Measurements from ENCODE around the gene ITSN2. TPM values are rescaled to one million over a fixed set of nuclear protein-coding genes. Genes with fewer than 3 reads are reported as not detected.

The ITSN2 gene
- total RNA-seq, 1 donor from 2014 or later, result 52.9 TPM

DNA sequence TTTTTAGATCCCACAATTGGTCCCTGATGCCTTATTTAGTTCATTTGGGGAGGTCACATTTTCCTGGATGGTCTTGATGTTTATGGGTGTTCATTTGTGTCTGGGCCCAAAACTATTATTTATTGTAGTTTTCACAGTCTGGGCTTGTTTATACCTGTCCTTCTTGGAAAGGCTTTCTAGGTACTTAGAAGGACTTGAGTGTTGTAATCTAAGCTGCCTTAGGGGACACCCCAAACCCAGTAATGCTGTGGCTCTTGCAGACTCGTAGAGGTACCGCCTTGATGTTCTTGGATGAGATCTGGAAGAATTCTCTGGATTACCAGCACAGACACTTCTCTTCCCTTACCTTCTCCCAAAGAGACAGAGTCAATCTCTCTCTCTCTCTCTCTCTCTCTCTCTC is 25.0 kb upstream of the ITSN2 start:
- Mint-ChIP-seq H3K9me3 (no peaks in the 10 kb centered on the region), H3K27me3 (ENCODE audit: insufficient read depth) (no peaks in the 10 kb centered on the region), H3K4me1 (ENCODE audit: low read depth) (no peaks in the 10 kb centered on the region), H3K36me3 (ENCODE audit: low read depth) (no peaks in the 10 kb centered on the region), H3K27ac (no peak overlapping the region), H3K4me3 (no peak overlapping the region)
- intact Hi-C loops (cut with micrococcal nuclease), result no loop called here
- no peak for DNase-seq (ENCODE audit: low spot score)

DNA sequence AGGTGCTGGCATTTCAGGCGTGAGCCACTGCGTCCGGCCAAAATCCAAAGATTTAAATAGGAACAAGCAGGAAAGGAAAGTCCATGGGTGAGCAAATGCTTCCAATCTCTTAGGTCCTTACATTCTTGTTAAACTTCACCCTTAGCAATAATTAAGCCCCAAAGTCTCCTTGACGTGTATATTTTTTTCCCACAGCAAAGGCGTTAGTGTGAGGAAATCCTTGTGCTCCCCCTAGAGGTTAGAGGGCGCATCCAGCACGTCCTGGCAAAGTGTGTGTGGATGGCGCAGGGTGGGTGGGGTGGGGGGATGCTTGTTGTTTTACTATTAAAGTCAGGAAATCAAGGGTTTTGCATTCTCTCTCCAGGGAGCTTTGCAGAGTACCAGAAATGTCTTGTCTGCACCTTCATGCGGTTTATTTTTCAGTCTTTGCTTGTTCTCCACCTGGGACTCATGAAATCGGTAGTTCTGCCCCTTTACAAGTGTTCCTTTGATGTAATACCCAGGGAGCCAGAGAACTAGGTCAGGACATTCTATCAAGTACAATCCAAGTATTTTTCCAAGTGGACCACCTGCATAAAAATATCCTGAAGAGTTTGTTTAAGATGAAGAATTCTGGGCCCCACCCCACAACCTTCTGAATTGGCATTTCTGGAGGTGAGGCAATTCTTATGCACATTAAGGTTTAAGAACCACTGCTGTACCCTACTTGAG is 22.2 kb upstream of the ITSN2 start:
- no peaks in the 10 kb centered on the region for H3K27me3 Mint-ChIP-seq (ENCODE audit: insufficient read depth)
- H3K9me3 Mint-ChIP-seq, result no peaks in the 10 kb centered on the region
- no peak overlapping the region for H3K4me3 Mint-ChIP-seq
- no peaks in the 10 kb centered on the region for H3K4me1 Mint-ChIP-seq (ENCODE audit: low read depth)
- H3K27ac Mint-ChIP-seq, result no peak overlapping the region
- intact Hi-C loops (cut with micrococcal nuclease), result loop anchor here (1.0 to 5.0 kb wide), 5 partner anchors 65 to 558 kb away; partner anchors contain the start of gene TP53I3
- peak; percentile 39 for DNase-seq (ENCODE audit: low spot score)
- no peaks in the 10 kb centered on the region for H3K36me3 Mint-ChIP-seq (ENCODE audit: low read depth)

DNA sequence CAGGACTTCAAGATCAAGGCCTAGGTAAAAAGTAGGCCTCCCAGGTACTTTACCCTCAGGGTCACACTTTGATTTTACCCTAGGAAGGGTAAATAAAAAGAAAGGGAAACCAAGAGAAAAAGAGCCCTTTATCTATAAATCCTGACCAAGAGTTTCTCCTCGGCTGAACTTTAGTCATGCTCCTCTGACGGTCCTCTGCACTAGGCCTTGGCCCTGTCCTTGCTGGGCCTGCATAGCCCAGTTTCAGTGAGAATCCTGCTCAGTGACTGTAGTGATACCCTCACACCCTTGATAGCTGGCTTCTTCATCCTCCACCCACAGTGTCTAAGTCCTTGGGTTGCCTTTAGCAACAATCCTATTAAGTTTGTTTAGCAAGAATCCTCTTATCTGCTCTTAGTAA is 20.5 kb upstream of the ITSN2 start:
- intact Hi-C loops (cut with micrococcal nuclease), result loop anchor here (5.0 kb wide), 2 partner anchors 64 to 394 kb away; no protein-coding TSS in a partner anchor
- no peak overlapping the region for H3K27ac Mint-ChIP-seq
- DNase-seq (ENCODE audit: low spot score), result no peak
- H3K36me3 Mint-ChIP-seq (ENCODE audit: low read depth), result no peaks in the 10 kb centered on the region
- no peak overlapping the region for H3K4me3 Mint-ChIP-seq
- no peaks in the 10 kb centered on the region for H3K4me1 Mint-ChIP-seq (ENCODE audit: low read depth)
- H3K27me3 Mint-ChIP-seq (ENCODE audit: insufficient read depth), result no peaks in the 10 kb centered on the region
- no peaks in the 10 kb centered on the region for H3K9me3 Mint-ChIP-seq

DNA sequence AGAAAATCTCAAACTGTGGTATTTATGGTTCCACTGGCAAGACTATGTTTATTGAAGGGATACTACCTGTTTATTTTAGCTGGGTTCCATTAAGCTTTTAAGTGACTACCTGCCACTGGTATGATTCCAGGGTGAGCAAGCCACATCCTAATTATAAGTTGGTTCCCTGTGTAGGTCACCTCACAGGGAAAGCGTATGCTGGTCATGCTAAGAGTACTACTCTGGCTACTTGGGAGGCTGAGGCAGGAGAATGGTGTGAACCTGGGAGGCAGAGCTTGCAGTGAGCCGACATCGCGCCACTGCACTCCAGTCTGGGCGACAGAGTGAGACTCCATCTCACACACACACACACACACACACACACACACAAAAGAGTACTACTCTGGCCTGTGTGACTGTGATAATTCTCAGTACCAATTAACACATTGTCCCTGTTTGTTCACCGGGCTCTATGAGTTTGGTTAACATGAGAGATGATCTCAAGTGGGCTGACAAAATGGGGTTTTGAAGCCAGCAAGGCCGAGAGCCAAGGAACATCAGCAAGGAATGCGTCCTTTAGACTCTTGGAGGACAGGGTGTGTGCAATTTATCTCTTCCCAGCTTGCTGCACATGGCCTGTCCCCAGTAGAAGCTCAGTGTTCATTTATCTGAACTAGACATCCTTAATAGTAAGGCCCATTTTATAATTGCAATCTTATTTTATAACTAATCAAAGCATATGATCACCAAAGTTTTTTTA is 15.2 kb upstream of the ITSN2 start:
- H3K36me3 Mint-ChIP-seq (ENCODE audit: low read depth), result no peaks in the 10 kb centered on the region
- no peaks in the 10 kb centered on the region for H3K9me3 Mint-ChIP-seq
- peaks cover 4% of the 10 kb centered on the region for H3K27me3 Mint-ChIP-seq (ENCODE audit: insufficient read depth)
- H3K4me1 Mint-ChIP-seq (ENCODE audit: low read depth), result no peaks in the 10 kb centered on the region
- DNase-seq (ENCODE audit: low spot score), result no peak
- no peak overlapping the region for H3K27ac Mint-ChIP-seq
- no peak overlapping the region for H3K4me3 Mint-ChIP-seq
- intact Hi-C loops (cut with micrococcal nuclease), result no loop called here

DNA sequence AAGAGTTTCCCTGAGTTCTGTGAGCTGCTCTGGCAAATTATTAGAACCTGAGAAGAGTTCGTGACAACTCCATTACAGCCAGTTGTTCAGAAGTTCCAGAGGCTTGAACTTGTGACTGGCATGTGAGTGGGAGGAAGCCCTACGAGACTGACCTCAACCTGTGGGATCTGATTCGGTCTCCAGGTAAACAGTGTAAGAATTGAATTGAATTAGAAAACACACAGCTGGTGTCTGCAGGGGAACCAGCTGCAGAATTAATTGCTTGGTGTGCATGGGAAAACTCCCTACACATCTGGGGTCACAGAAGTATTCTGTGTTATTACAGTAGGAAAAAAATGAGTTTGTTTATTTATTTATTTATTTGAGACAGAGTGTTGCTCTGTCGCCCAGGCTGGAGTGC is 14.0 kb upstream of the ITSN2 start:
- H3K27ac Mint-ChIP-seq, result no peak overlapping the region
- peaks cover 4% of the 10 kb centered on the region for H3K27me3 Mint-ChIP-seq (ENCODE audit: insufficient read depth)
- intact Hi-C loops (cut with micrococcal nuclease), result no loop called here
- DNase-seq (ENCODE audit: low spot score), result no peak
- no peaks in the 10 kb centered on the region for H3K4me1 Mint-ChIP-seq (ENCODE audit: low read depth)
- H3K9me3 Mint-ChIP-seq, result no peaks in the 10 kb centered on the region
- no peaks in the 10 kb centered on the region for H3K36me3 Mint-ChIP-seq (ENCODE audit: low read depth)
- no peak overlapping the region for H3K4me3 Mint-ChIP-seq

DNA sequence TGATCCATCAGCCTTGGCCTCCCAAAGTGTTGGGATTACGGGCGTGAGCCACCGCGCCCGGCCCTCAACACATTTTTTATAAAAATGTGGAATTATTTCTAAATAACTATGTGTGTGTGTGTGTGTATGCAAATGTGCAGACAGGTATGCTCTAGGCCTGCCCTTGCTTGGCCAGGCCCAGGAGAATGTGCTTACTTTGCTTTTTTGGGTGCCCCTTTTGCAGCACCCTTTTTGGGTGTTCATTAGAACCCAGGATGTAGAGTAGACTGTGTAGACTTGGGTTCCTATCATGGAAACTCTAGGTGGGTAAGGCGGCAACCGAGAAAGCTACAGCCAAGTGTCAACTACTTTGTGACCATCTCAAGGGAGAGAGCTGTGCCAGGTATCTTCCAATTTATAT is 11.7 kb upstream of the ITSN2 start:
- Mint-ChIP-seq H3K4me1 (ENCODE audit: low read depth) (no peaks in the 10 kb centered on the region), H3K36me3 (ENCODE audit: low read depth) (no peaks in the 10 kb centered on the region), H3K4me3 (no peak overlapping the region), H3K9me3 (no peaks in the 10 kb centered on the region), H3K27ac (no peak overlapping the region), H3K27me3 (ENCODE audit: insufficient read depth) (peaks cover 8% of the 10 kb centered on the region)
- no peak for DNase-seq (ENCODE audit: low spot score)
- intact Hi-C loops (cut with micrococcal nuclease), result no loop called here

DNA sequence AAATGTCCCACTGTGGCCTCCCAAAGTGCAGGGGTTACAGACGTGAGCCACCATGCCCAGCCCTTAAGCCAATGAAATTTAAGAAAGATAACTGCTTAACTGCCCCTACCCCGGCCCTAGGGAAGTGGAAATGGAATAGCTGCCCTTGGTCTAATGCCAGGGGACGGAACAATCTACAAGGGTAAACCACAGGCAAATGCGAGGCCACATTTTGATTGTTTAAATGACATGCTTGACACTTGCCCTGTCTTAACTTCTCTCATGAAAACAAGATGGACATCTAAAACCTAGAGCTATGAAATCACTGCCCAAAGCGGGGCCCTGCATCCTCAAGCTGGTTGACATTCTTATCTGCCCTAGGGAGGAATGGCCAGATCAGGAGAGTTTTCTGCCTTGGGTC is 5.5 kb upstream of the ITSN2 start:
- intact Hi-C loops (cut with micrococcal nuclease), result loop anchor here (10.0 kb wide), 1 partner anchor 241 kb away; the partner anchor contains the start of genes FAM228B and PFN4
- no peak overlapping the region for H3K4me3 Mint-ChIP-seq
- H3K9me3 Mint-ChIP-seq, result no peaks in the 10 kb centered on the region
- no peak for DNase-seq (ENCODE audit: low spot score)
- no peak overlapping the region for H3K27ac Mint-ChIP-seq
- H3K4me1 Mint-ChIP-seq (ENCODE audit: low read depth), result peaks cover 5% of the 10 kb centered on the region
- peaks cover 3% of the 10 kb centered on the region for H3K27me3 Mint-ChIP-seq (ENCODE audit: insufficient read depth)
- H3K36me3 Mint-ChIP-seq (ENCODE audit: low read depth), result no peaks in the 10 kb centered on the region

DNA sequence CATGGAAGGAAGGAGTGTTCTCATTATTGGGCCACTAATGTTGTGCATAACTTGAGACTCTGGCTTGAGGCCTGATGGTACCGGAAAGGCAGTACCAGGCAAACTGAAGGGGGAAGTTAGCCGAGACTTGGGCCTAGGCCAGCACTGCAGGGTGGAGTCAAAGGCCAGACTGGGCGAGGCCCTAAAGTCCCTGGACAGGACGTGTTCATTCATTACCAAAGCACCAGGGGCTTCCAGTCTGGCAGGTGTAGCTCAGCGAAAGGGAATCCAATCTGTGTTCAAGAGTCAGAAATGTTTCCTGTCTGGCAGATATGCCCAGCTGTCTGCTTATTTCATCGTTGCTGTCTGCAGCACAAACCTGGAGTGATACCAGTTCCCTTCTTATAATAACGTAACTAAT is 4.7 kb upstream of the ITSN2 start:
- peaks cover 3% of the 10 kb centered on the region for H3K27me3 Mint-ChIP-seq (ENCODE audit: insufficient read depth)
- intact Hi-C loops (cut with micrococcal nuclease), result loop anchor here (10.0 kb wide), 1 partner anchor 240 kb away; the partner anchor contains the start of genes FAM228B and PFN4
- no peaks in the 10 kb centered on the region for H3K36me3 Mint-ChIP-seq (ENCODE audit: low read depth)
- peaks cover 6% of the 10 kb centered on the region for H3K4me1 Mint-ChIP-seq (ENCODE audit: low read depth)
- no peaks in the 10 kb centered on the region for H3K9me3 Mint-ChIP-seq
- H3K4me3 Mint-ChIP-seq, result no peak overlapping the region
- no peak for DNase-seq (ENCODE audit: low spot score)
- H3K27ac Mint-ChIP-seq, result no peak overlapping the region

DNA sequence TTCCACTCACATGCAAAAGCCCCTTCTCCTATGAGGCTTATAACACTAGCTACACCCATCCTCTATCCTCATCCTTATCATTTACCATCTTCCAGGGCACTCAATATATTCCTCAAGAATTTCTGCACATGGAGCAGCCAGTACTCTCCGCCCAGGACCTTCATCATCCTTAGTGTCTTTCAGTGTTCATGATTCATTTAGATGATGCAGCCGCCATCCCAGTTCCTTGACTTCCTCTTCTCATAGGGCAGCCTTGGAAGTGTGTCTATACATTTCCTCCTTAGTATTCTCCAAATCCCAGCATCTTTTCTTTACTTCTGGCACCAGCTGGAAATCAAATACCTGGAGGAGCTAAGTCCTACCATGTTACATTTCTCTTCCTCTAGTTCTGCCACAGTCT is 3.0 kb upstream of the ITSN2 start:
- Mint-ChIP-seq H3K9me3 (no peaks in the 10 kb centered on the region), H3K4me1 (ENCODE audit: low read depth) (peaks cover 17% of the 10 kb centered on the region), H3K4me3 (no peak overlapping the region), H3K36me3 (ENCODE audit: low read depth) (peaks cover under 1% of the 10 kb centered on the region), H3K27ac (no peak overlapping the region), H3K27me3 (ENCODE audit: insufficient read depth) (no peaks in the 10 kb centered on the region)
- DNase-seq (ENCODE audit: low spot score), result no peak
- intact Hi-C loops (cut with micrococcal nuclease), result loop anchor here (5.0 to 10.0 kb wide), 2 partner anchors 238 to 436 kb away; partner anchors contain the start of genes ATAD2B, FAM228B and PFN4

DNA sequence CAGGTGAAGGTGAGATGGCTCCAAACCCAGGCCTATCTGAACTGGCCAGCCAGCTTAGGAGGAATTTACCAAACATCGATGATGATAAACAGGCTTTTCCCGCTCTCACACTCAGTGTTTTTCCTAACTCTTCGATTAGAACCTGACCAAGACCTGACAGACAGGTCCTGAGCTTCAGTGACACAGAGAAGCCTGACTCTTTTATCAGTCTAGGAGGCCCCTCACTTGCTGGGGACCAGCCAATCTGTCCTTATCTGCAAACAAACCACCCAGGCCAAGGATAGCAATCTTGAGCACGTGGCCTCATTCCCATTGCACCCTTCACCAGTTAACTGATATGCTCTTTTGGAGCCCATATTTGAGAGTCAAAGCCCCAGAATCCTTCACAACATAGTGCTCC is 1.9 kb upstream of the ITSN2 start:
- peak overlapping the region; percentile 56 for H3K4me3 Mint-ChIP-seq
- H3K36me3 Mint-ChIP-seq (ENCODE audit: low read depth), result peaks cover 2% of the 10 kb centered on the region
- no peak overlapping the region for H3K27ac Mint-ChIP-seq
- H3K4me1 Mint-ChIP-seq (ENCODE audit: low read depth), result peaks cover 21% of the 10 kb centered on the region
- no peaks in the 10 kb centered on the region for H3K27me3 Mint-ChIP-seq (ENCODE audit: insufficient read depth)
- DNase-seq (ENCODE audit: low spot score), result no peak
- intact Hi-C loops (cut with micrococcal nuclease), result loop anchor here (5.0 to 10.0 kb wide), 2 partner anchors 237 to 435 kb away; partner anchors contain the start of genes ATAD2B, FAM228B and PFN4
- no peaks in the 10 kb centered on the region for H3K9me3 Mint-ChIP-seq

DNA sequence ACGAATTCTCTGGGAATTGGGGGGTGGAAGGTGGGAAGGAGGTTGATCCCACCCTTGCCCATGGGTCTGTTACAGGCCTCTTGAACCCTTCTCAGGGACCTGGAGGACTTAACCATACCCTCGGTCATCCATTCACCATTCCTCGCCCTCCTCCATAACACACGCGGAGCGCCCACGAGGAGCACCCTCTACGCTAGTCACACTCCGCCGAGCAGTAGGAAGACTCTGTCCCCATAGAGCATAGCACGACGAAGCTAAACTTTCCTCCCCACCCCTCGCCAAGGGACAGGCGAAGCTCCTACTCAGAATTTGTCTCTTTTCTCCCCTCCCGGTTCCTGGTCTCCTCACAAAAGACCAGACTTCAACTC is 611 bp upstream of the ITSN2 start:
- DNase-seq (ENCODE audit: low spot score), result no peak
- intact Hi-C loops (cut with micrococcal nuclease), result loop anchor here (1.0 to 10.0 kb wide), 4 partner anchors 236 to 434 kb away; partner anchors contain the start of genes ATAD2B, FAM228B, PFN4 and SF3B6

DNA sequence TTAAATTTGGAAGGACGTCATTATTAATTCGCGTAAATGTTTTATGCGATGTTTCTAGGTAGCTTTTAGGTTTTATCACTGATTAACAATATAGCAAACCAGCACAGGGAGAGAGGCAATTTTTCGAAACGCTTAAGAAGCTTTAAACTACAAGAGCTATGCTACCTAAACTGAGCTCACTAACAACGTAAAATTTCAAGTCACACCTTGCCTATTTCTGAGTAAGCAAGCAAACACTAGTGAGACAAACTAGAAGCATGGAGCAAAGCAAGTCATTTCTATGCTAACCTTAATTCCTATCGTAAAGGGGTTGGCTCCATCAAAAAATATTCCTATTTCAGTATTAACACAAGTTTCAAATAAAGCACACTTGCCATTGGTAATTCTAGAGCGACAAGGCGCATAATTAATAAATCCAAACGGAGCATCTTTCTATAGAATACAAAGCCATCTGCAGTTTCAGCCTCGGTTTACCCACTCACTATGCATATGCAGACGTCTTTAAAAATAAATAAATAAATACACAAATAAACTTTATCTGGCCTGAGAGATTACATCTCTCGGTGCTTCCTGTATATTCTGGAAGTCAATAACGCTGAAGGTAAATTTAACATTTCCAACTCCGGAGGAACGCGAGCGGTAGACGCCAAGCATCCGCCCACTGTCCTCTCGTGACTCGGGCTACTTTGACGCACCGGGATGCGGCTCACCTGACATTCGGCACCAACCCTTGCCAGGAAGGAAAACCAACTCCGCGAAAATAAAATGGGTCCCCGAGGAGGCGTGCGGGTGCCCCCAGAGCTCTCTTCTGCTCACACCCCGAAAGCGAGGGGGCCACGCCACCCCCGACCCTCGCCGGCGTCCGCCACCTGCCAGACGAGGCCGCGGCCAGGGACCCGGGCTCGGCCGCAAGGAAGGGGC is 947 bp downstream of the ITSN2 start:
- Mint-ChIP-seq H3K4me3 (peak overlapping the region; percentile 91), H3K4me1 (ENCODE audit: low read depth) (peaks cover 38% of the 10 kb centered on the region), H3K36me3 (ENCODE audit: low read depth) (peaks cover 8% of the 10 kb centered on the region), H3K27ac (peak overlapping the region; percentile 72), H3K9me3 (no peaks in the 10 kb centered on the region), H3K27me3 (ENCODE audit: insufficient read depth) (no peaks in the 10 kb centered on the region)
- intact Hi-C loops (cut with micrococcal nuclease), result loop anchor here (1.0 to 10.0 kb wide), 7 partner anchors 42 to 432 kb away; partner anchors contain the start of genes ATAD2B, FAM228B, NCOA1 and PFN4
- DNase-seq (ENCODE audit: low spot score), result peak; percentile 26

More for the DNA sequence above, 611 bp upstream of the ITSN2 start:
- peaks cover 26% of the 10 kb centered on the region for H3K4me1 Mint-ChIP-seq (ENCODE audit: low read depth)
- peaks cover 6% of the 10 kb centered on the region for H3K36me3 Mint-ChIP-seq (ENCODE audit: low read depth)
- peak overlapping the region; percentile 88 for H3K4me3 Mint-ChIP-seq
- H3K27me3 Mint-ChIP-seq (ENCODE audit: insufficient read depth), result no peaks in the 10 kb centered on the region
- H3K27ac Mint-ChIP-seq, result peak overlapping the region; percentile 93
- no peaks in the 10 kb centered on the region for H3K9me3 Mint-ChIP-seq
